Adrenal gland (tissue), 12 donors: Measurements from ENCODE around the gene PIKFYVE. TPM values are rescaled to one million over a fixed set of nuclear protein-coding genes. Genes with fewer than 3 reads are reported as not detected.
A peak's percentile ranks its signal among the peaks of the same experiment; 100 is the strongest.
"Not testable (repeated sequence)": the region's sequence is repeated elsewhere in the genome, so short reads cannot be mapped to it uniquely, and the experiment has no call there.

Experiments
- DNase-seq, 7 donors: peaks; one replicate each; pipeline ENCODE4 v3.0.0-alpha.2; 2019 to 2020
- H3K27ac ChIP-seq, 5 donors: fragments of 200-600 bp; sonication (generic) in 4 of 5; 1 replicate in 3 of 5; 2 replicates in 2 of 5; pipeline versions ENCODE4 v1.5.1 to v1.8.0; 2016 to 2020; ENCODE audit warnings: mild to moderate bottlenecking in 1 of 5
- H3K27me3 ChIP-seq: fragments of 200-600 bp; 2 replicates; pipeline ENCODE4 v1.8.0; 2021
- H3K36me3 ChIP-seq, 2 donors: fragments of 200-600 bp; replicated peaks in 1 of 2; 1 replicate in 1 of 2; 2 replicates in 1 of 2; pipeline versions ENCODE4 v1.5.1 to v1.8.0; 2018 to 2022
- H3K4me1 ChIP-seq, 2 donors: fragments of 200-600 bp; replicated peaks in 1 of 2; 1 replicate in 1 of 2; 2 replicates in 1 of 2; pipeline versions ENCODE4 v1.5.1 to v1.8.0; 2018 to 2021
- H3K4me3 ChIP-seq, 4 donors: fragments of 200-600 bp; sonication (generic) in 3 of 4; one replicate each; pipeline ENCODE4 v1.5.1; 2016 to 2018
- H3K9me3 ChIP-seq, 3 donors: fragments of 200-600 bp; sonication (generic) in 1 of 3; replicated peaks in 1 of 3; 1 replicate in 2 of 3; 2 replicates in 1 of 3; pipeline versions ENCODE4 v1.5.1 to v1.8.0; 2016 to 2021
- CTCF ChIP-seq, 6 experiments: fragments of 450-650 bp in 4 of 6; fragments of 200-600 bp in 2 of 6; sonication (generic) in 1 of 6; IDR thresholded peaks; 1 replicate in 5 of 6; 2 replicates in 1 of 6; pipeline versions ENCODE4 v1.5.1 to v1.8.0; 2016 to 2021; ENCODE audit warnings: antibody characterized with exemption in 6 of 6, mild to moderate bottlenecking in 2 of 6, moderate library complexity in 1 of 6
- POLR2A ChIP-seq, 2 donors: fragments of 450-650 bp; IDR thresholded peaks; one replicate each; pipeline ENCODE4 v1.6.1; 2017; ENCODE audit warnings: antibody characterized with exemption in 2 of 2, mild to moderate bottlenecking in 2 of 2, moderate library complexity in 1 of 2
- WGBS, 4 donors: extraction: QIAGEN DNeasy Blood & Tissue Kit in 2 of 4; methylation state at CpG; one replicate each; pipeline versions ENCODE4 v1.1.5 to v1.1.7; 2013 to 2017; 5-methylcytosine and 5-hydroxymethylcytosine counted together
- intact Hi-C, 2 donors: fragments of 100-400 bp; cut with DNase I; formaldehyde crosslinking; loops; one replicate each; pipeline versions ENCODE4 v1.14.1 to v1.15.0; 2022 to 2023
- polyA plus RNA-seq, 3 donors: library from polyadenylated mRNA; stranded (reverse); fragments of 200-250 nt in 2 of 3; fragments of 350-450 nt in 1 of 3; fragmentation: Illumina TruSeq in 1 of 3; extraction: RNeasy Lipid Tissue Mini Kit (QIAGEN cat#74804) in 1 of 3; gene quantifications; one replicate each; pipeline ENCODE4 v1.2.3, GENCODE V29; 2013 to 2014
- total RNA-seq, 9 donors: library from RNA; depleted of rRNA in 4 of 9; stranded (reverse); fragments of >200 nt in 4 of 9; fragments of 120-200 nt in 1 of 9; fragmentation: NEBNext Ultra II Directional in 1 of 9; extraction: Animal tissue kit (Norgen Biotek cat#: 25700) in 1 of 9; gene quantifications; one replicate each; pipeline versions ENCODE4 v1.1.0 to v1.2.4, GENCODE V29; 2013 to 2023
- donor health status: healthy with polysubstance abuse.
- donor health status: Bipolar disorder and iron deficiency.
- donor health status: DM: yes; HTN: yes; CAD: no.
- donor health status: DM: no; HTN: no; CAD: no.
- donor health status: DM: no; HTN: no; CAD: no.
- donor health status: DM: yes; HTN: yes; CAD: no.

PIKFYVE gene
- total and polyA plus RNA-seq, 12 donors = 5.1 to 36.5 (median 25.3) TPM

GRCh38 chr2:208265371-208265800 is 669 bp upstream of the PIKFYVE start:
- Histone ChIP-seq H3K4me1 (peaks cover 21 to 38% of the 10 kb centered on the region in 2 donors), H3K36me3 (no peaks in the 10 kb centered on the region), H3K9me3 (no peaks in the 10 kb centered on the region), H3K4me3 (peak overlapping the region in 2 of 4 donors; percentile 81 to 93), H3K27me3 (no peaks in the 10 kb centered on the region), H3K27ac (peak overlapping the region; percentile 15 to 97 (median 94))
- WGBS, 4 donors = 3 to 7% (median 5%) methylated on average over 9 of the region's 9 CpGs
- intact Hi-C loops = no loop called here
- DNase-seq = peak in 6 of 7 donors; percentile 35 to 70 (median 44)
- TF ChIP-seq POLR2A (IDR thresholded peaks at IDR 0.05) = no peak
- no peak for TF ChIP-seq CTCF (IDR thresholded peaks at IDR 0.05)

DNA sequence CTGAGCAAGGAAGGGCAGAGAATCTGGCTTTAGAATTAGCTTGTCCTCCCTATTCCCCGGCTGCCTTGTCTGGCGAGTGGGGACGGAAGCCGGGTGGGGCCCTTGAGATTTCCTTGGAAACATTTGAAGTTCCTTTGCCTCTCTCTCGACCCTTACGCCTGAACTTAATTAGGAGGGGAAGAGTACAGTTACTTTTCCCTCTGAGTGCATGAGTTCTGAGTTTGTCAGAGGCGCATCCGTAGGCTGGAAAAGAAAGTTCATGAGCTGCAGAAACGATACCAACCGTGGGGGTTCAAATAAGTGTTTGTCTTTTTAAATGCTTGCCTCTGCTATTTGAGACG is 468 bp downstream of the PIKFYVE start:
- Histone ChIP-seq H3K4me3 (peak overlapping the region; percentile 43 to 93 (median 84)), H3K9me3 (no peaks in the 10 kb centered on the region), H3K36me3 (peaks cover 0 to 2% of the 10 kb centered on the region in 2 donors), H3K27ac (peak overlapping the region; percentile 94 to 97 (median 96)), H3K27me3 (no peaks in the 10 kb centered on the region), H3K4me1 (peaks cover 21 to 38% of the 10 kb centered on the region in 2 donors)
- intact Hi-C loops = no loop called here
- WGBS, 4 donors = 0 to 1% (median 0%) methylated on average over 6 to 11 of the region's 11 CpGs
- TF ChIP-seq POLR2A (IDR thresholded peaks at IDR 0.05) (no peak), CTCF (IDR thresholded peaks at IDR 0.05) (no peak)
- DNase-seq = no peak

GRCh38 chr2:208266936-208267335 is 881 bp downstream of the PIKFYVE start:
- Histone ChIP-seq H3K4me3 (peak overlapping the region in 3 of 4 donors; percentile 81 to 93 (median 86)), H3K27me3 (no peaks in the 10 kb centered on the region), H3K9me3 (no peaks in the 10 kb centered on the region), H3K36me3 (peaks cover 0 to 5% of the 10 kb centered on the region in 2 donors), H3K27ac (peak overlapping the region in 4 of 5 donors; percentile 94 to 97 (median 96)), H3K4me1 (peaks cover 21 to 38% of the 10 kb centered on the region in 2 donors)
- no peak for DNase-seq
- 2 to 4% (median 3%) methylated on average over 3 of the region's 3 CpGs for WGBS, 4 donors
- no peak for TF ChIP-seq CTCF (IDR thresholded peaks at IDR 0.05)
- no peak for TF ChIP-seq POLR2A (IDR thresholded peaks at IDR 0.05)
- intact Hi-C loops = no loop called here

DNA sequence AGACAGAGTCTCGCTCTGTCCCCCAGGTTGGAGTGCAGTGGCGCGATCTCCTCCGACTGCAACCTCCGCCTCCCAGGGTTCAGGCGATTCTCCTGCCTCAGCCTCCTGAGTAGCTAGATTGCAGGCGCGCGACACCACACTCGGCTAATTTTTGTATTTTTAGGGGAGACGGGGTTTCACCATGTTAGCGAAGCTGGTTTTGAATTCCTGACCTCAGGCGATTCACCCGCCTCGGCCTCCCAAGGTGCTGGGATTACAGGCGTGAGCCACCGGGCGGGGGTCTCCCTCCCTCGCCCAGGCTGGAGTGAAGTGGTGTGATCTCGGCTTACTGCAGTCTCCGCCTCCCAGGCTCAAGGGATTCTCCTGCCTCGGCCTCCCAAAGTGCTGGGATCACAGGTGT is 1.5 kb downstream of the PIKFYVE start:
- H3K9me3 ChIP-seq, H3K36me3 ChIP-seq, H3K27ac ChIP-seq, H3K27me3 ChIP-seq, DNase-seq, intact Hi-C loops: not testable (repeated sequence)
- Histone ChIP-seq H3K4me1 (peaks cover 21 to 38% of the 10 kb centered on the region in 2 donors), H3K4me3 (peak overlapping the region in 1 of 4 donors; percentile 81)
- WGBS, 4 donors = 77 to 83% (median 82%) methylated on average over 19 to 22 of the region's 22 CpGs
